B cell (primary cell): Measurements from ENCODE around the gene HMGB2.

Experiments used
- CTCF ChIP-seq: fragments of 200-600 bp; IDR thresholded peaks from one replicate; pipeline ENCODE4 v1.8.0; 2022; ENCODE audit warnings: antibody characterized with exemption, mild to moderate bottlenecking
- EZH2 ChIP-seq: IDR thresholded peaks from 2 replicates; pipeline ENCODE4 v1.6.1; 2012; ENCODE audit warnings: borderline replicate concordance, low read depth, mild to moderate bottlenecking, moderate library complexity, low read length; ENCODE audit not compliant: insufficient read depth, poor library complexity, severe bottlenecking

GRCh38 chr4:173357939-173358338 is 23.8 kb upstream of the HMGB2 start:
- TF ChIP-seq CTCF: no peak
- no peak for TF ChIP-seq EZH2
